Measurements from ENCODE around the gene ATF1. TPM values are rescaled to one million over a fixed set of nuclear protein-coding genes. Genes with fewer than 3 reads are reported as not detected.
A peak's percentile ranks its signal among the peaks of the same experiment; 100 is the strongest.

Gene ATF1
- total RNA-seq, 1 donor from 2014 or later: 25.0 TPM

GRCh38 chr12:50786498-50787231, 22.8 kb downstream of the ATF1 start:
- H3K4me1 ChIP-seq (ENCODE audit: insufficient read depth, low read length): peaks cover 35% of the 10 kb centered on the region
- H4K20me1 ChIP-seq (ENCODE audit: insufficient read depth, low read length): peaks cover 9% of the 10 kb centered on the region
- H3K4me2 ChIP-seq (ENCODE audit: low read length): peak overlapping the region; percentile 81
- H3K9me3 ChIP-seq (ENCODE audit: insufficient read depth, low read depth, low read length): no peaks in the 10 kb centered on the region
- FAIRE-seq: no peak
- no peaks in the 10 kb centered on the region for H3K27me3 ChIP-seq (ENCODE audit: insufficient read depth, low read length)
- Mint-ChIP-seq H3K27me3 (ENCODE audit: low read depth, unreplicated experiment) (no peaks in the 10 kb centered on the region), H3K36me3 (ENCODE audit: low read depth, unreplicated experiment) (peaks cover 10% of the 10 kb centered on the region), H3K9me3 (ENCODE audit: unreplicated experiment) (peaks cover 3% of the 10 kb centered on the region), H3K27ac (ENCODE audit: unreplicated experiment) (peak overlapping the region; percentile 99), H3K4me3 (ENCODE audit: unreplicated experiment) (peak overlapping the region; percentile 50), H3K4me1 (ENCODE audit: low read depth, unreplicated experiment) (peaks cover 19% of the 10 kb centered on the region)
- peak overlapping the region; percentile 30 for H3K4me3 ChIP-seq (ENCODE audit: insufficient read depth, low read depth, low read length)
- peak; percentile 98 for DNase-seq (ENCODE audit: low read depth)
- peak overlapping the region; percentile 92 for H3K27ac ChIP-seq (ENCODE audit: low read depth, low read length)
- TF ChIP-seq EZH2 (IDR thresholded peaks at IDR 0.05; ENCODE audit: insufficient read depth, low read length): no peak
- no peak for TF ChIP-seq CTCF (IDR thresholded peaks at IDR 0.05; ENCODE audit: insufficient read depth, low read depth, low read length)
- H3K9ac ChIP-seq (ENCODE audit: low read length): peak overlapping the region; percentile 76
- peaks cover 4% of the 10 kb centered on the region for H3K36me3 ChIP-seq (ENCODE audit: insufficient read depth, low read length)
- peaks cover 20% of the 10 kb centered on the region for H3K79me2 ChIP-seq (ENCODE audit: insufficient read depth, low read length)
- H2AFZ ChIP-seq (ENCODE audit: low read depth, low read length): no peak overlapping the region

GRCh38 chr12:50787618-50788017, 23.7 kb downstream of the ATF1 start:
- H3K36me3 ChIP-seq (ENCODE audit: insufficient read depth, low read length): no peaks in the 10 kb centered on the region
- peaks cover 35% of the 10 kb centered on the region for H3K4me1 ChIP-seq (ENCODE audit: insufficient read depth, low read length)
- Mint-ChIP-seq H3K27ac (ENCODE audit: unreplicated experiment) (no peak overlapping the region), H3K4me1 (ENCODE audit: low read depth, unreplicated experiment) (peaks cover 19% of the 10 kb centered on the region), H3K36me3 (ENCODE audit: low read depth, unreplicated experiment) (peaks cover 7% of the 10 kb centered on the region), H3K27me3 (ENCODE audit: low read depth, unreplicated experiment) (no peaks in the 10 kb centered on the region), H3K9me3 (ENCODE audit: unreplicated experiment) (peaks cover 3% of the 10 kb centered on the region), H3K4me3 (ENCODE audit: unreplicated experiment) (peak overlapping the region; percentile 37)
- DNase-seq (ENCODE audit: low read depth) (no peak), FAIRE-seq (no peak)
- peak overlapping the region; percentile 81 for H3K4me2 ChIP-seq (ENCODE audit: low read length)
- H2AFZ ChIP-seq (ENCODE audit: low read depth, low read length): no peak overlapping the region
- H3K79me2 ChIP-seq (ENCODE audit: insufficient read depth, low read length): peaks cover 20% of the 10 kb centered on the region
- peak overlapping the region; percentile 92 for H3K27ac ChIP-seq (ENCODE audit: low read depth, low read length)
- H3K27me3 ChIP-seq (ENCODE audit: insufficient read depth, low read length): no peaks in the 10 kb centered on the region
- TF ChIP-seq CTCF (IDR thresholded peaks at IDR 0.05; ENCODE audit: insufficient read depth, low read depth, low read length) (no peak), EZH2 (IDR thresholded peaks at IDR 0.05; ENCODE audit: insufficient read depth, low read length) (no peak)
- H3K9me3 ChIP-seq (ENCODE audit: insufficient read depth, low read depth, low read length): no peaks in the 10 kb centered on the region
- H4K20me1 ChIP-seq (ENCODE audit: insufficient read depth, low read length): peaks cover 9% of the 10 kb centered on the region
- no peak overlapping the region for H3K4me3 ChIP-seq (ENCODE audit: insufficient read depth, low read depth, low read length)
- peak overlapping the region; percentile 32 for H3K9ac ChIP-seq (ENCODE audit: low read length)

GRCh38 chr12:50788561-50788960, 24.7 kb downstream of the ATF1 start:
- H3K4me2 ChIP-seq (ENCODE audit: low read length): peak overlapping the region; percentile 77
- H4K20me1 ChIP-seq (ENCODE audit: insufficient read depth, low read length): peaks cover 9% of the 10 kb centered on the region
- no peaks in the 10 kb centered on the region for H3K27me3 ChIP-seq (ENCODE audit: insufficient read depth, low read length)
- H3K9ac ChIP-seq (ENCODE audit: low read length): no peak overlapping the region
- no peak overlapping the region for H3K4me3 ChIP-seq (ENCODE audit: insufficient read depth, low read depth, low read length)
- peak; percentile 98 for DNase-seq (ENCODE audit: low read depth)
- Mint-ChIP-seq H3K27ac (ENCODE audit: unreplicated experiment) (no peak overlapping the region), H3K4me3 (ENCODE audit: unreplicated experiment) (no peak overlapping the region), H3K36me3 (ENCODE audit: low read depth, unreplicated experiment) (peaks cover 7% of the 10 kb centered on the region), H3K27me3 (ENCODE audit: low read depth, unreplicated experiment) (no peaks in the 10 kb centered on the region), H3K9me3 (ENCODE audit: unreplicated experiment) (peaks cover 3% of the 10 kb centered on the region), H3K4me1 (ENCODE audit: low read depth, unreplicated experiment) (peaks cover 19% of the 10 kb centered on the region)
- H2AFZ ChIP-seq (ENCODE audit: low read depth, low read length): no peak overlapping the region
- no peak for FAIRE-seq
- no peaks in the 10 kb centered on the region for H3K36me3 ChIP-seq (ENCODE audit: insufficient read depth, low read length)
- TF ChIP-seq CTCF (IDR thresholded peaks at IDR 0.05; ENCODE audit: insufficient read depth, low read depth, low read length): no peak
- no peak for TF ChIP-seq EZH2 (IDR thresholded peaks at IDR 0.05; ENCODE audit: insufficient read depth, low read length)
- H3K9me3 ChIP-seq (ENCODE audit: insufficient read depth, low read depth, low read length): no peaks in the 10 kb centered on the region
- H3K4me1 ChIP-seq (ENCODE audit: insufficient read depth, low read length): peaks cover 35% of the 10 kb centered on the region
- peaks cover 20% of the 10 kb centered on the region for H3K79me2 ChIP-seq (ENCODE audit: insufficient read depth, low read length)
- H3K27ac ChIP-seq (ENCODE audit: low read depth, low read length): peak overlapping the region; percentile 36
